SK-N-MC (cell line): Measurements from ENCODE around the gene SLC4A1.

Source experiments
- EZH2 ChIP-seq: fragments of 200-600 bp; sonication (generic); IDR thresholded peaks from one replicate; pipeline ENCODE4 v1.6.1; 2017; ENCODE audit warnings: antibody characterized with exemption
- POLR2AphosphoS5 ChIP-seq: IDR thresholded peaks from 2 replicates; pipeline ENCODE4 v1.6.1; 2012; ENCODE audit warnings: mild to moderate bottlenecking, low read depth, low read length, borderline replicate concordance

- no peak for TF ChIP-seq EZH2
- TF ChIP-seq POLR2AphosphoS5: no peak
These were observed 37.8 kb downstream of the SLC4A1 start for GRCh38 chr17:44230140-44230539.
